H1 (cell line): ENCODE measurements around the gene APLN. TPM values are rescaled to one million over a fixed set of nuclear protein-coding genes. Genes with fewer than 3 reads are reported as not detected.

Experiments
- CTCF ChIA-PET: fragments of 300-600 bp; sonication (Branson Sonifier 250); formaldehyde crosslinking; loops from one replicate; lab custom pipeline; 2021; ENCODE audit not compliant: partially characterized antibody; lab: Charles Lee
- POLR2A ChIA-PET: fragments of 300-600 bp; sonication (Branson Sonifier 250); formaldehyde crosslinking; loops from one replicate; lab custom pipeline; 2021; ENCODE audit warnings: inconsistent platforms; ENCODE audit not compliant: partially characterized antibody; lab: Charles Lee
- DNase-seq, 2 experiments: peaks; one replicate each; pipeline versions ENCODE4 v3.0.0 to v3.0.0-alpha.2; 2010 to 2022; ENCODE audit warnings: low spot score in 2 of 2, low read depth in 1 of 2, mixed read lengths in 1 of 2
- FAIRE-seq: peaks from 2 replicates; lab custom pipeline; 2011; peaks lifted over from hg19 to GRCh38; lab: Jason Lieb, UNC
- H2AFZ ChIP-seq: 2 replicates; pipeline ENCODE4 v1.8.1; 2012; ENCODE audit warnings: low read length, inconsistent platforms
- H2AK5ac ChIP-seq: 2 replicates; pipeline ENCODE4 v1.6.1; 2013; ENCODE audit warnings: low read depth, low read length
- H2BK120ac ChIP-seq: replicated peaks from 2 replicates; pipeline ENCODE3; 2013; ENCODE audit warnings: low read depth, low read length, inconsistent platforms
- H2BK12ac ChIP-seq: 2 replicates; pipeline ENCODE4 v1.6.1; 2013; ENCODE audit warnings: low read depth, low read length
- H2BK15ac ChIP-seq: 2 replicates; pipeline ENCODE4 v1.6.1; 2013; ENCODE audit warnings: low read length
- H2BK20ac ChIP-seq: 2 replicates; pipeline ENCODE4 v1.6.1; 2013; ENCODE audit warnings: low read length
- H2BK5ac ChIP-seq: 2 replicates; pipeline ENCODE4 v1.6.1; 2013; ENCODE audit warnings: low read depth, low read length
- H3K14ac ChIP-seq: 2 replicates; pipeline ENCODE4 v1.6.1; 2013; ENCODE audit warnings: inconsistent platforms; ENCODE audit not compliant: insufficient read length
- H3K18ac ChIP-seq: 2 replicates; pipeline ENCODE4 v1.6.1; 2013; ENCODE audit warnings: low read length; ENCODE audit errors: extremely low read depth
- H3K23ac ChIP-seq: 2 replicates; pipeline ENCODE4 v1.6.1; 2013; ENCODE audit warnings: inconsistent platforms; ENCODE audit not compliant: insufficient read length
- H3K23me2 ChIP-seq: 2 replicates; pipeline ENCODE4 v1.6.1; 2013; ENCODE audit warnings: low read depth, low read length
- H3K27ac ChIP-seq: 2 replicates; pipeline ENCODE4 v1.6.1; 2011; ENCODE audit warnings: low read depth, low read length, inconsistent platforms
- H3K27me3 ChIP-seq, 4 experiments: replicated peaks in 1 of 4; 1 replicate in 1 of 4; 2 replicates in 3 of 4; pipeline versions ENCODE4 v1.6.1 to v1.8.1; 2011 to 2013; ENCODE audit warnings: low read length in 3 of 4, mild to moderate bottlenecking in 3 of 4, inconsistent platforms in 2 of 4, mixed read lengths in 2 of 4, moderate library complexity in 1 of 4; ENCODE audit not compliant: control insufficient read depth in 3 of 4, insufficient read depth in 3 of 4; ENCODE audit errors: extremely low read depth in 1 of 4
- H3K36me3 ChIP-seq, 4 experiments: 2 replicates each; pipeline versions ENCODE4 v1.6.1 to v1.8.1; 2011 to 2013; ENCODE audit warnings: mild to moderate bottlenecking in 4 of 4, low read length in 3 of 4, moderate library complexity in 2 of 4, control low read depth in 1 of 4, inconsistent platforms in 1 of 4; ENCODE audit not compliant: insufficient read depth in 4 of 4, control insufficient read depth in 2 of 4
- H3K4ac ChIP-seq: replicated peaks from 2 replicates; pipeline ENCODE3; 2013; ENCODE audit warnings: low read length, low read depth, mixed read lengths, inconsistent platforms; ENCODE audit not compliant: insufficient read length
- H3K4me1 ChIP-seq, 4 experiments: replicated peaks in 1 of 4; 1 replicate in 1 of 4; 2 replicates in 3 of 4; pipeline versions ENCODE4 v1.6.1 to v1.8.1; 2011 to 2013; ENCODE audit warnings: low read length in 3 of 4, inconsistent platforms in 2 of 4, mixed read lengths in 1 of 4; ENCODE audit not compliant: insufficient read depth in 4 of 4, control insufficient read depth in 3 of 4
- H3K4me2 ChIP-seq, 2 experiments: 2 replicates each; pipeline versions ENCODE4 v1.6.1 to v1.8.1; 2011 to 2013; ENCODE audit warnings: low read depth in 2 of 2, low read length in 2 of 2, control low read depth in 1 of 2, inconsistent platforms in 1 of 2, mild to moderate bottlenecking in 1 of 2; ENCODE audit not compliant: insufficient read depth in 1 of 2
- H3K4me3 ChIP-seq, 4 experiments: fragments of 200-600, 300-600 bp in 1 of 4; sonication (generic), shearing (Covaris generic), sonication (Bioruptor Twin) in 1 of 4; 2 replicates each; pipeline versions ENCODE4 v1.5.1 to v1.8.1; 2011 to 2016; ENCODE audit warnings: low read length in 4 of 4, low read depth in 3 of 4, control low read depth in 2 of 4, inconsistent platforms in 2 of 4, mild to moderate bottlenecking in 2 of 4, mixed read lengths in 1 of 4, moderate library complexity in 1 of 4; ENCODE audit not compliant: insufficient read depth in 2 of 4; ENCODE audit errors: extremely low read depth in 1 of 4
- H3K56ac ChIP-seq: replicated peaks from 2 replicates; pipeline ENCODE3; 2013; ENCODE audit warnings: low read depth, mild to moderate bottlenecking, mixed read lengths, low read length, inconsistent platforms; ENCODE audit not compliant: insufficient read length
- H3K79me1 ChIP-seq: 2 replicates; pipeline ENCODE4 v1.6.1; 2013; ENCODE audit warnings: low read depth, low read length, control low read depth
- H3K79me2 ChIP-seq, 2 experiments: 2 replicates each; pipeline versions ENCODE4 v1.6.1 to v1.8.1; 2012 to 2013; ENCODE audit warnings: low read length in 2 of 2, mild to moderate bottlenecking in 2 of 2, inconsistent platforms in 1 of 2; ENCODE audit not compliant: insufficient read depth in 2 of 2, control insufficient read depth in 1 of 2
- H3K9ac ChIP-seq, 4 experiments: replicated peaks in 1 of 4; 1 replicate in 1 of 4; 2 replicates in 3 of 4; pipeline versions ENCODE4 v1.6.1 to v1.8.1; 2011 to 2013; ENCODE audit warnings: low read depth in 3 of 4, low read length in 3 of 4, control low read depth in 2 of 4, mild to moderate bottlenecking in 2 of 4, moderate library complexity in 2 of 4, inconsistent platforms in 1 of 4; ENCODE audit errors: extremely low read depth in 1 of 4
- H3K9me3 ChIP-seq, 2 experiments: 2 replicates each; pipeline versions ENCODE4 v1.6.1 to v1.8.1; 2012 to 2013; ENCODE audit warnings: mild to moderate bottlenecking in 2 of 2, moderate library complexity in 2 of 2, control low read depth in 1 of 2, inconsistent platforms in 1 of 2, low read depth in 1 of 2, low read length in 1 of 2, mixed read lengths in 1 of 2; ENCODE audit not compliant: insufficient read depth in 2 of 2
- H4K20me1 ChIP-seq, 2 experiments: replicated peaks in 1 of 2; 2 replicates each; pipeline versions ENCODE3 to v1.8.1; 2011 to 2013; ENCODE audit warnings: inconsistent platforms in 2 of 2, low read length in 2 of 2, mild to moderate bottlenecking in 1 of 2; ENCODE audit not compliant: insufficient read depth in 2 of 2, control insufficient read depth in 1 of 2
- H4K5ac ChIP-seq: 2 replicates; pipeline ENCODE4 v1.6.1; 2013; ENCODE audit warnings: low read length, low read depth, mixed read lengths, inconsistent platforms; ENCODE audit not compliant: insufficient read length
- H4K8ac ChIP-seq: 2 replicates; pipeline ENCODE4 v1.8.0; 2013; ENCODE audit warnings: mild to moderate bottlenecking, moderate library complexity, low read length, inconsistent platforms; ENCODE audit not compliant: insufficient read depth; ENCODE audit errors: extremely low read depth
- H4K91ac ChIP-seq: replicated peaks from 2 replicates; pipeline ENCODE3; 2013; ENCODE audit warnings: low read length, mixed read lengths, inconsistent platforms; ENCODE audit not compliant: insufficient read length
- BCL11A ChIP-seq, 2 experiments: IDR thresholded peaks; one replicate each; pipeline ENCODE4 v1.6.1; 2011; ENCODE audit warnings: low read depth in 2 of 2, low read length in 2 of 2, mild to moderate bottlenecking in 2 of 2
- CTBP2 ChIP-seq: IDR thresholded peaks from 2 replicates; pipeline ENCODE4 v1.7.0; 2011; ENCODE audit warnings: borderline replicate concordance, mild to moderate bottlenecking, moderate library complexity, mixed read lengths, low read length; ENCODE audit not compliant: insufficient read depth, insufficient read length
- EP300 ChIP-seq, 2 experiments: IDR thresholded peaks; 1 replicate in 1 of 2; 2 replicates in 1 of 2; pipeline ENCODE4 v1.6.1; 2011 to 2012; ENCODE audit warnings: low read depth in 2 of 2, low read length in 2 of 2, mild to moderate bottlenecking in 2 of 2, borderline replicate concordance in 1 of 2, inconsistent platforms in 1 of 2, moderate library complexity in 1 of 2
- FOSL1 ChIP-seq: IDR thresholded peaks from 2 replicates; pipeline ENCODE4 v1.6.1; 2011; ENCODE audit warnings: mild to moderate bottlenecking, low read depth, low read length, moderate library complexity; ENCODE audit not compliant: insufficient read depth
- KDM1A ChIP-seq: fragments of 200-600, 300-600 bp; sonication (generic); IDR thresholded peaks from 2 replicates; pipeline ENCODE4 v1.7.1; 2016; ENCODE audit warnings: mild to moderate bottlenecking, low read length, borderline replicate concordance
- SIRT6 ChIP-seq: IDR thresholded peaks from one replicate; pipeline ENCODE4 v1.7.1; 2012; ENCODE audit warnings: low read length, inconsistent platforms
- SRF ChIP-seq: IDR thresholded peaks from 2 replicates; pipeline ENCODE4 v1.6.1; 2011; ENCODE audit warnings: mild to moderate bottlenecking, low read depth, low read length, moderate library complexity
- SUZ12 ChIP-seq: fragments of 200-600 bp; sonication (generic); IDR thresholded peaks from 2 replicates; pipeline ENCODE4 v1.6.1; 2012; ENCODE audit warnings: mild to moderate bottlenecking, inconsistent platforms, low read length, moderate library complexity, mixed read lengths
- TAF7 ChIP-seq: optimal IDR thresholded peaks from 2 replicates; pipeline ENCODE3; 2011; ENCODE audit warnings: low read depth, mild to moderate bottlenecking, inconsistent platforms, low read length, moderate library complexity, borderline replicate concordance
- WGBS, 2 experiments: shearing (Covaris generic) in 1 of 2; methylation state at CpG; one replicate each; pipeline versions ENCODE4 v1.1.6 to v1.1.7; 2013 to 2015; ENCODE audit warnings: low lambda C conversion rate in 2 of 2, mixed read lengths in 2 of 2, inconsistent platforms in 1 of 2, low coverage in 1 of 2, missing lambda C conversion rate in 1 of 2; ENCODE audit not compliant: insufficient replicate concordance in 2 of 2, insufficient coverage in 1 of 2, insufficient read length in 1 of 2; ENCODE audit errors: extremely low coverage in 1 of 2, missing lambda C conversion rate in 1 of 2; 5-methylcytosine and 5-hydroxymethylcytosine counted together
- polyA plus RNA-seq, 7 experiments: library from polyadenylated mRNA; depleted of rRNA in 3 of 7; stranded (reverse) in 5 of 7; unstranded in 2 of 7; fragments of >200 nt in 5 of 7; fragments of 200-250 nt in 2 of 7; gene quantifications; 1 replicate in 5 of 7; 2 replicates in 1 of 7; 4 replicates in 1 of 7; pipeline versions ENCODE4 v1.2.1 to v1.2.3, GENCODE V29; 2011 to 2013; ENCODE audit warnings: missing spikeins in 2 of 7, mixed read lengths in 2 of 7
- total RNA-seq: library from RNA; stranded (reverse); fragmentation: NEBNext Ultra II Directional; extraction: Animal tissue kit (Norgen Biotek cat#: 25700); gene quantifications from 2 replicates; pipeline ENCODE4 v1.2.1, GENCODE V29; 2021
- TF ChIP-seq, protein P1 (sequence below): IDR thresholded peaks from 2 replicates; pipeline ENCODE4 v1.6.1; 2011; ENCODE audit warnings: low read length, improper control_type of control experiment

APLN gene
- total and polyA plus RNA-seq, 2 of the 8 experiments (the other 6 are each of a cell fraction or from before 2014, with no cell fraction given), result 1.1 to 1.8 TPM

DNA sequence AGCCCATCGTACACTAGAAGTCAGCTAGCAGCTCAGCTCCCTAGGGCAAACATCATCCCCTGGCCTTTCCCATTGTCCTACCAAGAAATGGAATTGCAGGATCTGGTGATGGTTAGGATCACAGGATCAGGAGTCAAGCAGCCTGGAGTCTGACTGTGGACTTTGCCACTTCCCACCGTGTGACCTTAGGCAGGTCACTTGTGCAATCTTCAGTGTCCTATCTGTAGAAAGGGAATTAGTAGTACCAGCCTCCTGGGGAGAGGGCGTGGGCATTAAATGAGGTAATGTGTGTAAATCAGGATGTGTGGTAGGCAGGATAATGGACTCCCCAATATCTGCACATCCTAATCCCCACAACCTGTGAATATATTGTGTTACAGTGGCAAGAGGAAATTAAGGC is 38.6 kb upstream of the APLN start:
- WGBS, 2 experiments, result 94% methylated on average over 2 of the region's 3 CpGs; no CpG with 5 or more reads in 1 of the 2 experiments
- Histone ChIP-seq H3K4ac (no peak overlapping the region), H2AFZ (no peak overlapping the region), H4K91ac (no peak overlapping the region), H2BK5ac (no peak overlapping the region), H3K27me3 (no peaks in the 10 kb centered on the region), H4K5ac (no peak overlapping the region), H2AK5ac (no peak overlapping the region), H3K27ac (no peak overlapping the region), H3K23ac (no peak overlapping the region), H3K79me1 (no peaks in the 10 kb centered on the region), H2BK12ac (0 out of 2 replicates have a peak overlapping the region, but pooled peaks have one; percentile 2), H3K4me3 (no peak overlapping the region), H3K9ac (no peak overlapping the region), H3K36me3 (no peaks in the 10 kb centered on the region), H3K14ac (no peak overlapping the region), H3K4me1 (peaks cover 0 to 16% (median 8%) of the 10 kb centered on the region in 4 experiments; a peak in 5 of 7 replicates), H3K56ac (no peak overlapping the region), H3K9me3 (no peaks in the 10 kb centered on the region), H2BK15ac (no peak overlapping the region), H2BK120ac (no peak overlapping the region), H4K20me1 (no peaks in the 10 kb centered on the region), H3K23me2 (no peaks in the 10 kb centered on the region), H4K8ac (no peak overlapping the region), H3K4me2 (no peak overlapping the region), H2BK20ac (no peak overlapping the region), H3K79me2 (no peaks in the 10 kb centered on the region), H3K18ac (no peak overlapping the region)
- CTCF ChIA-PET, result no interaction called here
- POLR2A ChIA-PET, result no interaction called here
- FAIRE-seq (no peak), DNase-seq (no peak)
- TF ChIP-seq SRF, result no peak
- TF ChIP-seq, protein P1, sequence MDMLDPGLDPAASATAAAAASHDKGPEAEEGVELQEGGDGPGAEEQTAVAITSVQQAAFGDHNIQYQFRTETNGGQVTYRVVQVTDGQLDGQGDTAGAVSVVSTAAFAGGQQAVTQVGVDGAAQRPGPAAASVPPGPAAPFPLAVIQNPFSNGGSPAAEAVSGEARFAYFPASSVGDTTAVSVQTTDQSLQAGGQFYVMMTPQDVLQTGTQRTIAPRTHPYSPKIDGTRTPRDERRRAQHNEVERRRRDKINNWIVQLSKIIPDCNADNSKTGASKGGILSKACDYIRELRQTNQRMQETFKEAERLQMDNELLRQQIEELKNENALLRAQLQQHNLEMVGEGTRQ, result no peak
- no peak for TF ChIP-seq BCL11A (IDR thresholded peaks at IDR 0.05; ENCODE audit: low read depth in 2 of 2, low read length in 2 of 2)
- TF ChIP-seq CTBP2, result no peak
- no peak for TF ChIP-seq SUZ12
- TF ChIP-seq KDM1A, result no peak
- TF ChIP-seq FOSL1, result no peak
- TF ChIP-seq SIRT6, result no peak
- TF ChIP-seq EP300 (IDR thresholded peaks at IDR 0.05; ENCODE audit: borderline replicate concordance in 1 of 2, low read depth in 2 of 2, low read length in 2 of 2), result no peak
- no peak for TF ChIP-seq TAF7
